HepG2 (cell line): Measurements from ENCODE around the gene SPRYD3. TPM values are rescaled to one million over a fixed set of nuclear protein-coding genes. Genes with fewer than 3 reads are reported as not detected.

Experiments used
- ATAC-seq: fragments of 200-7000 bp; cut with Tn5 transposase; 3 replicates; pipeline ENCODE4 v1.9.1; 2020; ENCODE audit warnings: mild to moderate bottlenecking, moderate library complexity
- BruUV-seq: library from RNA; stranded (reverse); fragments of 400-500 nt; replicated peaks from 2 replicates; lab custom pipeline; 2021; lab: Mats Ljungman, UMichigan
- CTCF ChIA-PET: fragments of 300-600 bp; formaldehyde crosslinking; extraction: SDS; loops from one replicate; lab custom pipeline; 2021; ENCODE audit warnings: low total read pairs, inconsistent platforms, low intra/inter-chr PET ratio; lab: Yijun Ruan, JAX
- POLR2A ChIA-PET: fragments of 350-600 bp; sonication (Branson Sonifier 250); formaldehyde crosslinking; loops from one replicate; lab custom pipeline; 2020; ENCODE audit warnings: antibody characterized with exemption, inconsistent platforms; lab: Yijun Ruan, JAX
- DNase-seq: peaks from one replicate; pipeline ENCODE4 v3.0.0-alpha.2; 2015; ENCODE audit warnings: low spot score
- FAIRE-seq: peaks from 3 replicates; lab custom pipeline; 2011; peaks lifted over from hg19 to GRCh38; lab: Jason Lieb, UNC
- H2AFZ ChIP-seq: one replicate; pipeline ENCODE4 v1.6.1; 2011; ENCODE audit warnings: low read length, inconsistent platforms
- H3K27ac ChIP-seq: fragments of 300-600 bp; 3 replicates; pipeline ENCODE4 v1.8.0; 2011; ENCODE audit warnings: mixed run types, mild to moderate bottlenecking, mixed read lengths, low read length, inconsistent platforms; ENCODE audit not compliant: insufficient read depth; ENCODE audit errors: extremely low read length
- H3K27me3 ChIP-seq, 2 experiments: fragments of 200-600 bp in 1 of 2; 2 replicates in 1 of 2; 3 replicates in 1 of 2; pipeline versions ENCODE4 v1.6.0 to v1.8.0; 2011; ENCODE audit warnings: low read length in 2 of 2, mild to moderate bottlenecking in 2 of 2, moderate library complexity in 2 of 2, inconsistent platforms in 1 of 2; ENCODE audit not compliant: insufficient read depth in 2 of 2, control insufficient read depth in 1 of 2
- H3K36me3 ChIP-seq, 2 experiments: fragments of 200-600 bp in 1 of 2; replicated peaks in 1 of 2; 2 replicates in 1 of 2; 3 replicates in 1 of 2; pipeline versions ENCODE4 v1.5.1 to v1.8.0; 2011; ENCODE audit warnings: low read length in 2 of 2, inconsistent platforms in 1 of 2; ENCODE audit not compliant: insufficient read depth in 2 of 2, control insufficient read depth in 1 of 2
- H3K4me1 ChIP-seq: 2 replicates; pipeline ENCODE4 v1.5.1; 2012; ENCODE audit warnings: low read length, inconsistent platforms; ENCODE audit not compliant: insufficient read depth
- H3K4me2 ChIP-seq: 2 replicates; pipeline ENCODE4 v1.6.0; 2011; ENCODE audit warnings: low read depth, low read length, inconsistent platforms
- H3K4me3 ChIP-seq, 3 experiments: fragments of 200-600 bp in 1 of 3; sonication (generic), shearing (Covaris generic) in 1 of 3; replicated peaks in 1 of 3; 2 replicates each; pipeline ENCODE4 v1.5.1; 2011 to 2016; ENCODE audit warnings: low read length in 3 of 3, inconsistent platforms in 2 of 3, low read depth in 2 of 3, mild to moderate bottlenecking in 2 of 3, control low read depth in 1 of 3, mixed read lengths in 1 of 3; ENCODE audit not compliant: insufficient read depth in 1 of 3
- H3K79me2 ChIP-seq: one replicate; pipeline ENCODE4 v1.6.1; 2011; ENCODE audit warnings: low read length, inconsistent platforms; ENCODE audit not compliant: insufficient read depth
- H3K9ac ChIP-seq: 2 replicates; pipeline ENCODE4 v1.6.0; 2011; ENCODE audit warnings: mild to moderate bottlenecking, low read depth, low read length, inconsistent platforms; ENCODE audit not compliant: insufficient read depth
- H3K9me3 ChIP-seq: 2 replicates; pipeline ENCODE4 v1.5.1; 2012; ENCODE audit warnings: mild to moderate bottlenecking, low read length
- H4K20me1 ChIP-seq: 2 replicates; pipeline ENCODE4 v1.6.0; 2011; ENCODE audit warnings: inconsistent platforms, mild to moderate bottlenecking, low read length, moderate library complexity; ENCODE audit not compliant: insufficient read depth
- CHD2 ChIP-seq: IDR thresholded peaks from 2 replicates; pipeline ENCODE4 v1.6.1; 2011; ENCODE audit warnings: low read depth, low read length, improper control_type of control experiment
- CHD4 ChIP-seq: fragments of 200-600 bp; sonication (generic); IDR thresholded peaks from 2 replicates; pipeline ENCODE4 v1.7.0; 2017; ENCODE audit warnings: mild to moderate bottlenecking, low read length, borderline replicate concordance
- FOSL2 ChIP-seq: sonication (generic); formaldehyde crosslinking; IDR thresholded peaks from 2 replicates; pipeline ENCODE4 v1.4.0; 2020; ENCODE audit warnings: missing genetic modification reagents
- MATR3 ChIP-seq: sonication (generic); formaldehyde crosslinking; IDR thresholded peaks from 2 replicates; pipeline ENCODE4 v1.4.0; 2020; ENCODE audit warnings: missing genetic modification reagents
- MED13 ChIP-seq: sonication (generic); formaldehyde crosslinking; IDR thresholded peaks from 2 replicates; pipeline ENCODE4 v1.5.0; 2020; ENCODE audit warnings: missing genetic modification reagents
- MEIS1 ChIP-seq: sonication (generic); formaldehyde crosslinking; IDR thresholded peaks from 2 replicates; pipeline ENCODE4 v1.9.0; 2021; ENCODE audit warnings: mild to moderate bottlenecking, missing genetic modification reagents, moderate library complexity, borderline replicate concordance
- NFE2 ChIP-seq: sonication (generic); formaldehyde crosslinking; IDR thresholded peaks from 2 replicates; pipeline ENCODE4 v1.4.0; 2020; ENCODE audit warnings: missing genetic modification reagents
- SOX13 ChIP-seq, 3 experiments: fragments of 450-650 bp in 1 of 3; sonication (generic) in 1 of 3; formaldehyde crosslinking in 1 of 3; IDR thresholded peaks in 2 of 3; conservative IDR thresholded peaks in 1 of 3; 2 replicates each; pipeline versions ENCODE4 v1.5.0 to v1.6.1; 2016 to 2020; ENCODE audit warnings: antibody characterized with exemption in 1 of 3, mild to moderate bottlenecking in 1 of 3, missing compliant biosample characterization in 1 of 3, missing genetic modification reagents in 1 of 3, moderate library complexity in 1 of 3
- ZFX ChIP-seq: sonication (generic); formaldehyde crosslinking; IDR thresholded peaks from 2 replicates; pipeline ENCODE4 v1.4.0; 2020; ENCODE audit warnings: mild to moderate bottlenecking, low read depth, missing genetic modification reagents, moderate library complexity
- ZKSCAN5 ChIP-seq: sonication (generic); formaldehyde crosslinking; IDR thresholded peaks from 2 replicates; pipeline ENCODE4 v1.5.1; 2020; ENCODE audit warnings: mild to moderate bottlenecking, missing genetic modification reagents
- ZNF382 ChIP-seq: sonication (generic); formaldehyde crosslinking; IDR thresholded peaks from 2 replicates; pipeline ENCODE4 v1.5.0; 2020; ENCODE audit warnings: missing genetic modification reagents, mild to moderate bottlenecking, borderline replicate concordance
- WGBS: methylation state at CpG from one replicate; pipeline ENCODE4 v1.1.6; 2017; ENCODE audit warnings: low lambda C conversion rate; 5-methylcytosine and 5-hydroxymethylcytosine counted together
- in situ Hi-C: cut with HindIII; loops from 2 replicates; pipeline ENCODE4 v1.10.0; 2017; ENCODE audit warnings: low pct_unique_long_range_greater_than_20kb; ENCODE audit not compliant: extremely low pct_ligation_motif_present
- intact Hi-C: fragments of 100-400 bp; cut with micrococcal nuclease; formaldehyde crosslinking; loops from one replicate; pipeline ENCODE4 v1.10.0; 2022; ENCODE audit not compliant: unreplicated experiment
- polyA plus RNA-seq, 8 experiments: library from polyadenylated mRNA; depleted of rRNA in 3 of 8; stranded (reverse) in 7 of 8; unstranded in 1 of 8; fragments of >200 nt; fragmentation: Illumina TruSeq in 4 of 8; extraction: Trizol in 4 of 8; gene quantifications; 2 replicates each; pipeline versions ENCODE4 v1.2.1 to v1.2.3, GENCODE V29; 2011 to 2016; ENCODE audit warnings: low read depth in 4 of 8, missing spikeins in 1 of 8, mixed read lengths in 1 of 8; ENCODE audit not compliant: insufficient read depth in 1 of 8
- total RNA-seq, 5 experiments: library from RNA; depleted of rRNA; stranded (reverse); fragments of >200 nt; fragmentation: Illumina TruSeq; extraction: Trizol; gene quantifications; 2 replicates each; pipeline ENCODE4 v1.2.3, GENCODE V29; 2016; ENCODE audit warnings: low read depth in 1 of 5
- TF ChIP-seq, protein P1 (sequence below): sonication (generic); formaldehyde crosslinking; conservative IDR thresholded peaks from 2 replicates; pipeline ENCODE4 v1.8.0; 2022; ENCODE audit warnings: missing genetic modification reagents
- TF ChIP-seq, protein P2 (sequence below): sonication (generic); IDR thresholded peaks from 2 replicates; pipeline ENCODE4 v1.6.1; 2016; ENCODE audit warnings: low read depth, borderline replicate concordance

The SPRYD3 gene
- total and polyA plus RNA-seq, 2 of the 13 experiments (the other 11 are each of a cell fraction or from before 2014, with no cell fraction given), result 9.0 to 9.2 TPM

DNA sequence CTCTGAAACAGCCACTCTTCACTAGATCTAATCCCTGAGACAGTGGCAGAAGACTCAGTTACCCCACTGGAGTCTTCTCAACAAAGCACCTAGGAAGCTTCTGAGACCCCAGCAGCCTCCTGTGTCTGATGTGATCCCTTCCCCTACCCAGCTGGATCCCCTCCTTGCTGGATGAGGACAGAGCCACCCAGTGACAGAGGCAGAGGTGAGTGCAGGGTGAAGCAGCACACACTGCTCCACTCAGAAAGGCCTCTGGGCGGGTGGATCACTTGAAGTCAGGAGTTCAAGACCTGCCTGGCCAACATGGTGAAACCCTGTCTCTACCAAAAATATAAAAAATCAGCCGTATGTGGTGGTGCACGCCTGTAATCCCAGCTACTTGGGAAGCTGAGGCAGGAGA lies 2.7 kb downstream of the SPRYD3 start:
- BruUV-seq, result no TSS peak
- H3K27me3 ChIP-seq, result no peaks in the 10 kb centered on the region; a peak in 1 of 5 replicates
- 84% methylated on average over 3 of the region's 3 CpGs for WGBS
- H3K27ac ChIP-seq, result no peak overlapping the region
- H3K36me3 ChIP-seq, result peaks cover 1 to 12% of the 10 kb centered on the region in 2 experiments; a peak in 1 of 5 replicates
- TF ChIP-seq MEIS1 (CRISPR knock-in tag) (no peak), ZFX (no peak), NFE2 (no peak), FOSL2 (CRISPR knock-in tag) (no peak)
- TF ChIP-seq, protein P1, sequence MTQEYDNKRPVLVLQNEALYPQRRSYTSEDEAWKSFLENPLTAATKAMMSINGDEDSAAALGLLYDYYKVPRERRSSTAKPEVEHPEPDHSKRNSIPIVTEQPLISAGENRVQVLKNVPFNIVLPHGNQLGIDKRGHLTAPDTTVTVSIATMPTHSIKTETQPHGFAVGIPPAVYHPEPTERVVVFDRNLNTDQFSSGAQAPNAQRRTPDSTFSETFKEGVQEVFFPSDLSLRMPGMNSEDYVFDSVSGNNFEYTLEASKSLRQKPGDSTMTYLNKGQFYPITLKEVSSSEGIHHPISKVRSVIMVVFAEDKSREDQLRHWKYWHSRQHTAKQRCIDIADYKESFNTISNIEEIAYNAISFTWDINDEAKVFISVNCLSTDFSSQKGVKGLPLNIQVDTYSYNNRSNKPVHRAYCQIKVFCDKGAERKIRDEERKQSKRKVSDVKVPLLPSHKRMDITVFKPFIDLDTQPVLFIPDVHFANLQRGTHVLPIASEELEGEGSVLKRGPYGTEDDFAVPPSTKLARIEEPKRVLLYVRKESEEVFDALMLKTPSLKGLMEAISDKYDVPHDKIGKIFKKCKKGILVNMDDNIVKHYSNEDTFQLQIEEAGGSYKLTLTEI (CRISPR knock-in tag), result no peak
- H3K4me1 ChIP-seq, result peaks cover 71% of the 10 kb centered on the region
- intact Hi-C loops, result no loop called here
- FAIRE-seq (no peak), ATAC-seq (no peak), DNase-seq (no peak)
- no peak overlapping the region for H3K4me3 ChIP-seq
- no peaks in the 10 kb centered on the region for H3K79me2 ChIP-seq
- in situ Hi-C loops, result no loop called here
- no peak overlapping the region for H2AFZ ChIP-seq
- ChIA-PET CTCF (no interaction called here), POLR2A (interaction anchor here (1.3 kb wide), 1 partner anchor 22 kb away, joined by 4 read pairs; no protein-coding TSS in a partner anchor)
- no peak overlapping the region for H3K4me2 ChIP-seq
- no peak overlapping the region for H3K9ac ChIP-seq
- H4K20me1 ChIP-seq, result no peaks in the 10 kb centered on the region
- H3K9me3 ChIP-seq, result no peaks in the 10 kb centered on the region

GRCh38 chr12:53074999-53075370 lies 4.2 kb downstream of the SPRYD3 start:
- POLR2A ChIA-PET, result interaction anchor here (1.2 to 1.3 kb wide), 2 partner anchors 21 to 24 kb away, joined by 3 to 4 read pairs; no protein-coding TSS in a partner anchor
- no peaks in the 10 kb centered on the region for H4K20me1 ChIP-seq
- TF ChIP-seq SOX13 (IDR thresholded peaks at IDR 0.05), result no peak
- TF ChIP-seq SOX13 (CRISPR knock-in tag; conservative IDR thresholded peaks at IDR 0.05 in 1 of 2, IDR thresholded peaks at IDR 0.05 in 1 of 2), result no peak
- TF ChIP-seq, protein P2, sequence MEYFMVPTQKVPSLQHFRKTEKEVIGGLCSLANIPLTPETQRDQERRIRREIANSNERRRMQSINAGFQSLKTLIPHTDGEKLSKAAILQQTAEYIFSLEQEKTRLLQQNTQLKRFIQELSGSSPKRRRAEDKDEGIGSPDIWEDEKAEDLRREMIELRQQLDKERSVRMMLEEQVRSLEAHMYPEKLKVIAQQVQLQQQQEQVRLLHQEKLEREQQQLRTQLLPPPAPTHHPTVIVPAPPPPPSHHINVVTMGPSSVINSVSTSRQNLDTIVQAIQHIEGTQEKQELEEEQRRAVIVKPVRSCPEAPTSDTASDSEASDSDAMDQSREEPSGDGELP, result no peak
- TF ChIP-seq CHD2, result no peak
- no peak for TF ChIP-seq MED13 (CRISPR knock-in tag)
- TF ChIP-seq ZFX, result no peak
- TF ChIP-seq CHD4, result no peak
- no peak for TF ChIP-seq ZNF382 (CRISPR knock-in tag)
- no peak for TF ChIP-seq ZKSCAN5 (CRISPR knock-in tag)
- no peak for TF ChIP-seq MATR3 (CRISPR knock-in tag)

More at GRCh38 chr12:53074999-53075370, 4.2 kb downstream of the SPRYD3 start:
- intact Hi-C loops, result no loop called here
- Histone ChIP-seq H3K27me3 (no peaks in the 10 kb centered on the region; a peak in 1 of 5 replicates), H3K4me3 (no peak overlapping the region), H3K27ac (no peak overlapping the region), H3K79me2 (no peaks in the 10 kb centered on the region), H3K4me2 (no peak overlapping the region), H3K9ac (no peak overlapping the region), H3K36me3 (peaks cover 1 to 12% of the 10 kb centered on the region in 2 experiments; a peak in 2 of 5 replicates), H2AFZ (no peak overlapping the region), H3K9me3 (no peaks in the 10 kb centered on the region), H3K4me1 (peaks cover 60% of the 10 kb centered on the region)
- CTCF ChIA-PET, result no interaction called here
- WGBS, result 90% methylated on average over 3 of the region's 3 CpGs
- no TSS peak for BruUV-seq
- FAIRE-seq (no peak), DNase-seq (no peak), ATAC-seq (no peak)
- in situ Hi-C loops, result no loop called here
